DMS 273 (cell line): ENCODE measurements around the gene COA5.

ENCODE experiments used
- DNase-seq: peaks from one replicate; lab custom pipeline; 2025; ENCODE audit not compliant: unreplicated experiment; lab: John Stamatoyannopoulos, UW

The COA5 gene

GRCh38 chr2:98554116-98554861, 54.0 kb downstream of the COA5 start:
- DNase-seq, result no peak

DNA sequence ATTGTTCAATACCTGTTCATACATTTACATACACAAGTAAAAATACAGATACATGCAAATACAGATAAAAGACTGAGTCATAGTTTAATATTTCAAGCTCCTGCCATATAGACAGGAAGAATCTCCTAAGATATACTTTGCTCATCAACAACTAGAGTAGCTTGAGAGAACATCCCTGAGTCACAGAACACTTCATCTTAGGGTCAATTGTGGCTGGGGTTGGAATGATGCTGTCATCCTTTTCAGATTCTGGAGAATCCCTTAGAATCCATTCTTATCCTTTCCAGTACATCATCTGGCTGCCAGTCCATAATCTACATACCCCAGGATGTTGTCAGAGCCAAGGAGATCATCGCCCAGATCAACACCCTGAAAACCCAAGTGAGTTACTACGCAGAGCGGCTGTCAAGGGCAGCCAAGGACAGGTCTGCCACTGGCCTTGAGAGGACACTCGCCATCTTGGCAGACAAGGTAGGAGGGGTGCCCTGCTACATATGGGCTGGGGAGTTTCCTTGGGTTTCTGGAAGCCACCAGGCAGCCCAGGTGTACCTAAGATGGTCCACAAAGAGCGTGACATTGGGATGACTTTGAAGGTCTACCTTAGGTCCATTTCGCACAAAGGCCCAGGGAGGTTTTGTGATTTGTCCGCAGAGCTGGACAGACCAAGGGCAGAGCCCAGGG, 55.7 kb downstream of the COA5 start:
- no peak for DNase-seq

DNA sequence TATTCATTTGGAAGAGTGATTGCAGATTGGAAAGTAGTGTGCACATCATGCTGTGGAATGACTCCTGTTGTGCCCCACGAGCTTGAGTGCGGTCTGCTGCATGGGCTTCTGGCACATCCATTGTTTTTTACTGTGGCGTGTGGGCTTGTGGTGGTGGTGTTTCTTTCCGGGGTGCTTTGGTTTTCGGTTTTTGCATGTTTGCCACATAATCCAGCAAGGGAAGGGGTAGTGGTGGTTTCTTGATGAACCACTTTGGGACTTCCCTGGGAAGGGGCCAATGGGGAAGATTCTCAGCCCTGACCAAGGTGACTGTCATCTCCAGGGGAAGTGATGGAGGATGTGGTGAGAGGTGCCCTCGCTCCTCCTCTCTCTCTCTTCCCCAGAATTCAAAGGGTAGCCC, 57.0 kb downstream of the COA5 start:
- DNase-seq, result no peak

DNA sequence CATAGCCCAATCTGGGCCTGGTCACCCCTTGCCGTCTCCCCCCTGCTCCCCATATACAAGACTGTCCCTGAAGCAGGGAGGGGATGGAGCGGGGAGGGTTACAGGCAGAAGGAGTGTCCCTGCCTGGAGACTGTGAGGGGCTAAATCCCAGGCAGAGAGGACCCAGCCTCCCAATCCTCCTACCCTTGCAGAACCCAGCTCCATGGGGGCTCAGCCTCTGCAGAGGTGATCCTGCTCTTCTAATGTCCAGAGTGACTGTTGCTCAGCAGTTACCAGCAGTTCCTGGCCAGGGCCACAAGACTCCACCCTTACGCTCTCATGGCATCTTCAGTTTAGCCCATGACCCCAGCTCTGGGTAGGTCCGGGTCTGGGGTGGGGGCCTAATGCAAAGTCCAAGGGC, 58.1 kb downstream of the COA5 start:
- no peak for DNase-seq
